Rectal smooth muscle tissue (tissue), 1 donor: ENCODE results near the gene ETS2.
"Not testable (repeated sequence)": the region's sequence is repeated elsewhere in the genome, so short reads cannot be mapped to it uniquely, and the experiment has no call there.

Source experiments
- H3K27ac ChIP-seq: one replicate; pipeline ENCODE4 v1.7.0; 2013; ENCODE audit warnings: low read depth, low read length, inconsistent platforms
- H3K27me3 ChIP-seq: one replicate; pipeline ENCODE4 v1.7.0; 2013; ENCODE audit warnings: low read length; ENCODE audit not compliant: control insufficient read depth, insufficient read depth
- H3K36me3 ChIP-seq: one replicate; pipeline ENCODE4 v1.7.0; 2013; ENCODE audit warnings: low read length; ENCODE audit not compliant: control insufficient read depth, insufficient read depth
- H3K4me1 ChIP-seq: one replicate; pipeline ENCODE4 v1.7.0; 2013; ENCODE audit warnings: low read length; ENCODE audit not compliant: control insufficient read depth, insufficient read depth
- H3K4me3 ChIP-seq: one replicate; pipeline ENCODE4 v1.7.0; 2013; ENCODE audit warnings: low read length
- H3K9ac ChIP-seq: one replicate; pipeline ENCODE4 v1.7.0; 2013; ENCODE audit warnings: low read length

The ETS2 gene

DNA sequence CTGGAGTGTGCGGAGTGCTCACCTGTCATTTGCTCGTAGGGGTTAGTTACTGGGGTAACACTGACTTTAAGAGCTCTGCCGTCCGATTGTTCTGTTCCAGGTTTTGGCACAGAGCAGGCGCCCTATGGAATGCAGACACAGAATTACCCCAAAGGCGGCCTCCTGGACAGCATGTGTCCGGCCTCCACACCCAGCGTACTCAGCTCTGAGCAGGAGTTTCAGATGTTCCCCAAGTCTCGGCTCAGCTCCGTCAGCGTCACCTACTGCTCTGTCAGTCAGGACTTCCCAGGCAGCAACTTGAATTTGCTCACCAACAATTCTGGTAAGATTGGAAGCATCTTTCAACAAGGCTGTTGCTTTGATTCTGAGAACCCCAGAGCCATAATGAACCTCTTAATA, 12.6 kb downstream of the ETS2 start:
- Histone ChIP-seq H3K9ac (no peak overlapping the region), H3K27me3 (no peaks in the 10 kb centered on the region), H3K27ac (peak overlapping the region; percentile 57), H3K36me3 (peaks cover 70% of the 10 kb centered on the region), H3K4me1 (peaks cover 14% of the 10 kb centered on the region), H3K4me3 (no peak overlapping the region)

DNA sequence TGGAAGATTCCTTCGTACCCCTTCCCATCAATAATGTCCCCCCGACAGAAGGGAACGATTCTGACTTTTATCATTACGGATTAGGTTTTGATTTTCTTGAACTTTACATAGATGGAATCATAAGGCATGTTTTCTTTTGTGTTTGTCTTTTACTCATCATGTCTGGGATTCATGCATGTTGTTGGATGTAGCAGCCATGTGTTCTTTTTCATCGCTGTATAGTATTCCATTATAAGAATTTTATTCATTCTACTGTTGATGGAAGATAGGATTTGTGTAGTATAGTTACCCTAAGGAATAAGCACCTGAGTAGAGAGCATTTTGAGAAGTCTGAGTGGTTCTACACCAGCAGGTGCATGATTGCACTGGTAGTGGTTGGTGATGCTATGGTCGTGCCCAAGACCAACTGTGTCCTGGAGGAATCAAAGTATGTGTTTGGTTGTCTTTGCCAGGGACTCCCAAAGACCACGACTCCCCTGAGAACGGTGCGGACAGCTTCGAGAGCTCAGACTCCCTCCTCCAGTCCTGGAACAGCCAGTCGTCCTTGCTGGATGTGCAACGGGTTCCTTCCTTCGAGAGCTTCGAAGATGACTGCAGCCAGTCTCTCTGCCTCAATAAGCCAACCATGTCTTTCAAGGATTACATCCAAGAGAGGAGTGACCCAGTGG, 13.5 kb downstream of the ETS2 start:
- H3K4me3 ChIP-seq = no peak overlapping the region
- H3K9ac ChIP-seq = no peak overlapping the region
- H3K4me1 ChIP-seq = peaks cover 17% of the 10 kb centered on the region
- no peaks in the 10 kb centered on the region for H3K27me3 ChIP-seq
- H3K36me3 ChIP-seq = peaks cover 70% of the 10 kb centered on the region
- H3K27ac ChIP-seq = peak overlapping the region; percentile 57

DNA sequence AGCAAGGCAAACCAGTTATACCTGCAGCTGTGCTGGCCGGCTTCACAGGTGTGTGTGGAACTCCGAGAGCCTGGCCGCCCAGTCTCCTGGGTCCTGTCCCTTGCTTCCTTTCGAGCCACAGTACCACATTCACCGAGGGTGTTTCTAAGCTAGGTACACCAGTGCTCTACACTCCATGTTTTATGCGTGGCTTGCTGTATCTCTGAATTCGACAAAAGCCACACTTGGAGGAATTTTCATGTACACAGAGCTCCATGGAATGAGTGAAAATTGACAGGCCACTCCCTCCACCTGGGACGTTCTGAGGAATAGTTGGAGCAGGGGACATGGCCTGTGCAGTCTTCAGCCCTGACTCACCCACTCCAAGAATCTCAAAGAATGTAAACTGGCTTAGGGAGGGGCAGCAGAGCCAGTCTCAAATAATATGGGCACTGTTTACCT, 14.0 kb downstream of the ETS2 start:
- H3K27ac ChIP-seq = peak overlapping the region; percentile 11
- no peaks in the 10 kb centered on the region for H3K27me3 ChIP-seq
- no peak overlapping the region for H3K9ac ChIP-seq
- H3K36me3 ChIP-seq = peaks cover 68% of the 10 kb centered on the region
- H3K4me3 ChIP-seq = no peak overlapping the region
- H3K4me1 ChIP-seq = peaks cover 21% of the 10 kb centered on the region

DNA sequence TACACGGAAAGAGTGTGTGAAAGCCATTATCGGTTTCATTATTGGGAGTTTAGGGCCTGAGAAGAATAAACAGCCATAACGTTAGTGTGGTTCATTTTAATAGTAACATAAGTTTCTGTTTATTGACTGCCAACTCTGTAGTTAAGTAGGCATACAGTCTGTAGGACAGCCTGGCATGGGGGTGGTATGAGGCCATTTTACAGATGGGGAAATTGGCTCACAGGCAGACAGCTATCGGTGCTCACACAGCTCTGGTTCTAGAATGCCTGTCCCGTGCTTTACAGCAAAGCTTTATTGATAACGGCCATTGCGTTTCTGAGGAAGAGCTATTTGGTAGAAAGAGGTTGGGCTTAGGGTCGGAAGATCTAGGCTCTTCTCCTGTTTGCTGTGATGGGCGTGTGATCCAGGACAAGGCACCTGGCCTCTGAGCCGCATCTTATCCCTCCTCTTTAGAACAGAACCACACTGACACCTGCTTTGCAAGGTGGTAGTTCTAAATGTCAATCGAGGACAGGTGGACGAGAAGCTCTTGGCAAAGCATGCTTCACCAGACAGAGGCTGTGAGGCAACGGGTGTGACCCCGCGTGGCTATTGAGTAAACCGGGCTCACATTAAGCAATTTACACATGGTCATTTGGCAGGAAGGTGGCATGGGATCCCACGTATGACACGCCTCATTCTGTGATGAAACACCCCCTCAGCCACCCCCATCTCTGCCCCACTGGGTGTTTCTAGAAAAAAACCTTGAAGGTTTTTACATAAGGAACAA, 14.9 kb downstream of the ETS2 start:
- H3K4me1 ChIP-seq = peaks cover 18% of the 10 kb centered on the region
- no peak overlapping the region for H3K27ac ChIP-seq
- no peaks in the 10 kb centered on the region for H3K27me3 ChIP-seq
- no peak overlapping the region for H3K4me3 ChIP-seq
- H3K36me3 ChIP-seq = peaks cover 61% of the 10 kb centered on the region
- H3K9ac ChIP-seq = no peak overlapping the region

DNA sequence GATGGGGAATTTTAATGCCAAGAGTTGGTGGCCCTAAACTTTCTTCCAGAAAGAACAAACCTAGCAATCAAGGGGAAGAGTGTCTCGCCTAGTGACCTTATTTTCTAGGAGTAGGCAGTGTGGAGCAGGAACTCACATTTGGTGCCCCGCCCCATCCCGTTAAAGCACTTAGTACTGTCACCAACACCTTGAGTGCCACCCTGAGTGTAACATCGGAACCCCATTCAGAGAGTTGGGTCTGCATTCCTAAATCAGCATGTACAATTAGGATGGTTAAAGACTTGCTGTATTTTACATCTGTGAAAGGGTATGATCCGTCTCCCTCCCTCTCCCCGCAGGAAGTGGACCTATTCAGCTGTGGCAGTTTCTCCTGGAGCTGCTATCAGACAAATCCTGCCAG, 15.5 kb downstream of the ETS2 start:
- Histone ChIP-seq H3K27ac (no peak overlapping the region), H3K9ac (no peak overlapping the region), H3K36me3 (peaks cover 58% of the 10 kb centered on the region), H3K4me1 (peaks cover 18% of the 10 kb centered on the region), H3K27me3 (no peaks in the 10 kb centered on the region), H3K4me3 (no peak overlapping the region)

DNA sequence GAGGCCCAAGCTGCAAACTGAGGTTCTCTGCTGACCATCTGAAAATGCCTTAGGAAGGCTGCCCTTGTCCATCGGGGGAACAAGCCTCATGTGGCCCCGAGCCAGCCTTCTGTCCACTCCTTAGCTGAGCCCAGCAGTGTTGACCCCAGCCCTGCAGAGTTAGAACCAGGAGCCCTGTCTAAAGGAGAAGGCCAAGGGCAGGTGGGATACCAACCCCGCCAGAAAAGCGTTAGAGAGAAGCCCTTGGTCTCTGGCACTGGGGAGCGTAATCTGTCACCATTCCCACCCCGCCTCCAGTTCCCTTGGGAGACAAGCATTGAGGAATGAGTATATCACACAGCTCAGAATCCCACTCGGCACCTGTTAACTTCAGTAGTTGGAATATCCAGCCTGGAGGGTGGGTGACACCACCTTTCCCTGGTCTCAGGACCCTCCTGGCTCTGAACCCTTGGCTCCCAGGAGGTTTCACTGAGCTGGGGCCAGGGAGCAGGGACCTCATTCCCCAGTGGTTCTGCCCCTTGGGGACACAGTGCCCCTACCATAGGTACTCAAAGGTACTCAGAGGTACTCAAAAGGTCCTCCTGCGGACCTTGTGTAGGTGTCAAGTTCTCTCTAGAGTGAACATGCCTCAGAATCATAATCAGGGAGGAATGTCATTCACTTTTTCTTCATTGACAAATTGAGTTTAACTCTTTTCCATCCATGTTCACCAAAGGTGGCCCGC, 16.4 kb downstream of the ETS2 start:
- peak overlapping the region; percentile 64 for H3K27ac ChIP-seq
- no peak overlapping the region for H3K9ac ChIP-seq
- H3K4me3 ChIP-seq = no peak overlapping the region
- no peaks in the 10 kb centered on the region for H3K27me3 ChIP-seq
- peaks cover 18% of the 10 kb centered on the region for H3K4me1 ChIP-seq
- peaks cover 56% of the 10 kb centered on the region for H3K36me3 ChIP-seq

DNA sequence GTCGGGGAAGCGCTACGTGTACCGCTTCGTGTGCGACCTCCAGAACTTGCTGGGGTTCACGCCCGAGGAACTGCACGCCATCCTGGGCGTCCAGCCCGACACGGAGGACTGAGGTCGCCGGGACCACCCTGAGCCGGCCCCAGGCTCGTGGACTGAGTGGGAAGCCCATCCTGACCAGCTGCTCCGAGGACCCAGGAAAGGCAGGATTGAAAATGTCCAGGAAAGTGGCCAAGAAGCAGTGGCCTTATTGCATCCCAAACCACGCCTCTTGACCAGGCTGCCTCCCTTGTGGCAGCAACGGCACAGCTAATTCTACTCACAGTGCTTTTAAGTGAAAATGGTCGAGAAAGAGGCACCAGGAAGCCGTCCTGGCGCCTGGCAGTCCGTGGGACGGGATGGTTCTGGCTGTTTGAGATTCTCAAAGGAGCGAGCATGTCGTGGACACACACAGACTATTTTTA, 17.1 kb downstream of the ETS2 start:
- Histone ChIP-seq H3K9ac (no peak overlapping the region), H3K27ac (peak overlapping the region; percentile 64), H3K4me1 (peaks cover 18% of the 10 kb centered on the region), H3K36me3 (peaks cover 51% of the 10 kb centered on the region), H3K4me3 (no peak overlapping the region), H3K27me3 (no peaks in the 10 kb centered on the region)

DNA sequence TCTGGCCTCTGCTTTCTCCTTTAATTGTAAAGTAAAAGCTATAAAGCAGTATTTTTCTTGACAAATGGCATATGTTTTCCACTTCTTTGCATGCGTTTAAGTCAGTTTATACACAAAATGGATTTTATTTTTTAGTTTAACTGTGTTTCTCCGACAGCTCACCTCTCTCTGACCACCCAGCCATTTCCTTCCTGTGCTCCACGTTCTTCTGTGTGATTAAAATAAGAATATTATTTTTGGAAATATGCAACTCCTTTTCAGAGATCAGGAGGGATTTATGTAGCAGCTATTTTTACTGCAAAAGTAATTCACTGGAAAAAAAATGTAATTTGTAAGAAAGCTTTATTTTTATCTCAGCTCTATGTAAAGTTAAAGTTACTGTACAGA, 18.0 kb downstream of the ETS2 start:
- Histone ChIP-seq H3K27me3 (no peaks in the 10 kb centered on the region), H3K9ac (no peak overlapping the region), H3K4me1 (peaks cover 18% of the 10 kb centered on the region), H3K4me3 (no peak overlapping the region), H3K36me3 (peaks cover 42% of the 10 kb centered on the region), H3K27ac (peak overlapping the region; percentile 89)

DNA sequence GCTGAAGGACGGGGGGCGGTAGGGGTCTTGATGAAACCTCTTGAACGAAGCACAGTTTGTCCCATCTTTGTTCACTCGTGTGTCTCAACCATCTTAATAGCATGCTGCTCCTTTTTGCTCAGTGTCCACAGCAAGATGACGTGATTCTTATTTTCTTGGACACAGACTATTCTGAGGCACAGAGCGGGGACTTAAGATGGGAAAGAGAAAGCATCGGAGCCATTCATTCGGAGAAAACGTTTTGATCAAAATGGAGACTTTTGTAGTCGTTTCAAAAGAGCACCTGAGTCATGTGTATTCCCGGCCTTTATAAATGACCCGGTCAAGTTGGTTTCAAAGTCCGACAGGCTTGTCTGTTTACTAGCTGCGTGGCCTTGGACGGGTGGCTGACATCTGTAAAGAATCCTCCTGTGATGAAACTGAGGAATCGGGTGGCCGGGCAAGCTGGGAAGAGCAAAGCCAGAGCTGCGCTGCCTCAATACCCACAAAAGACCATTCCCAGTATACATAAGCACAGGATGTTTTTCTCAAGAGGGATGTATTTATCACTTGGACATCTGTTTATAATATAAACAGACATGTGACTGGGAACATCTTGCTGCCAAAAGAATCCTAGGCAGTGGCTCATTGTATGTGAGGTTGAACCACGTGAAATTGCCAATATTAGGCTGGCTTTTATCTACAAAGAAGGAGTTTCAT, 18.5 kb downstream of the ETS2 start:
- H3K27ac ChIP-seq = peak overlapping the region; percentile 89
- H3K27me3 ChIP-seq = no peaks in the 10 kb centered on the region
- H3K4me1 ChIP-seq = peaks cover 18% of the 10 kb centered on the region
- no peak overlapping the region for H3K4me3 ChIP-seq
- peaks cover 36% of the 10 kb centered on the region for H3K36me3 ChIP-seq
- H3K9ac ChIP-seq = no peak overlapping the region

DNA sequence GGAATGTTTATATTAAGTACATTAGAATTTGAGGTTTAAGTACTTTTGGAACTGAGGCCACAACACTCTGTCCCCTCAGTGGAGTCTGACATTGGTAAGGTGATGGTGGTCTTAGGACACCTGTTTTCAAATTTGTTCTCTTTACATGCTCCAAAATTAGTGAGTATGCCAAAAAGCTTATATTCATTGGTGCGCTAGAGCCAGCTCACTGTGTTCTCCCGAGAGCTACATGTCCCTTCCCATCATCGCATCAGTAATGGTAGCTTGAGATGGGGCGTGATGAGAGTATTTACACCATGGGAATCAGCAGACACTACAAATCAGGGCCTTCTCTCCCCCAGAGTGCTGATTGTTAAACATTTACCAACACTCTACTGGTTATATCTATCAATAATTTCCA, 19.5 kb downstream of the ETS2 start:
- peaks cover 28% of the 10 kb centered on the region for H3K36me3 ChIP-seq
- H3K9ac ChIP-seq = no peak overlapping the region
- H3K27ac ChIP-seq = peak overlapping the region; percentile 40
- H3K27me3 ChIP-seq = no peaks in the 10 kb centered on the region
- peaks cover 14% of the 10 kb centered on the region for H3K4me1 ChIP-seq
- no peak overlapping the region for H3K4me3 ChIP-seq

DNA sequence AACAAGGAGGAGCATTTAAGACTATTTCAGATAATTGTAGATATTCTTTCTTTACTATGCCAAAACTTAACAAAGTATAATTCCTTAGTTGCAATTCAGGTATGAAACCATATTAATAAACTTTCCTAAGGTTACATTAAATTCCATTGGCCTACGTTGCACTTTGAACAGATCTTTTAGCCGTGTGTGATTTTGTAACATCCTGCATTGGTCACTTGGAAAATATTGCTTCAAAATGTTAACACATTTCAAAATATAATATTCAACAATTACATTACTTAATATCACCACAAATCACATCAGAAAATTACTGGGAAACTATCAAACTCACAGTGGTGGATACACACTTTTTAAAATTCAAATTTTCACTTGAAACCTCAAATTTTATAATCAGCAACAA, 20.2 kb downstream of the ETS2 start:
- Histone ChIP-seq H3K9ac (no peak overlapping the region), H3K4me3 (no peak overlapping the region), H3K4me1 (peaks cover 15% of the 10 kb centered on the region), H3K27ac (no peak overlapping the region), H3K36me3 (peaks cover 22% of the 10 kb centered on the region), H3K27me3 (no peaks in the 10 kb centered on the region)

DNA sequence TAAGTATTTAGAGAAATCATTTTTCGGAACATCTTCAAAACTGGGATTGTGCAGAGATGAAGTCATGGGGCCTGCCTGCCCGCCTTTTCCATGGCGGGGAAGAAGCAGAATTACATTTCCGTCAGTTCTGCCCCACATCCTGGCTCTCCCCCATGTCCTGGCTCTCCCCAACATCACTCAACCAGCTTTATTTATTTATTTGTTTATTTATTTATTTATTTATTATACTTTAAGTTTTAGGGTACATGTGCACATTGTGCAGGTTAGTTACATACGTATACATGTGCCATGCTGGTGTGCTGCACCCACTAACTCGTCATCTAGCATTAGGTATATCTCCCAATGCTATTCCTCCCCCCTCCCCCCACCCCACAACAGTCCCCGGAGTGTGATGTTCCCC, 22.4 kb downstream of the ETS2 start:
- not testable (repeated sequence) for H3K36me3 ChIP-seq, H3K27ac ChIP-seq, H3K9ac ChIP-seq, H3K27me3 ChIP-seq, H3K4me3 ChIP-seq
- H3K4me1 ChIP-seq = peaks cover 24% of the 10 kb centered on the region
